Caco-2 (cell line): ENCODE data around the gene GPRIN1. TPM values are rescaled to one million over a fixed set of nuclear protein-coding genes. Genes with fewer than 3 reads are reported as not detected.

Experiments
- BruUV-seq: library from RNA; stranded (reverse); fragments of 400-500 nt; replicated peaks from 2 replicates; lab custom pipeline; 2021; lab: Mats Ljungman, UMichigan
- CTCF ChIA-PET: fragments of 300-600 bp; sonication (Branson Sonifier 250); formaldehyde crosslinking; loops from one replicate; lab custom pipeline; 2022; ENCODE audit warnings: antibody characterized with exemption; lab: Charles Lee
- POLR2A ChIA-PET: fragments of 300-600 bp; sonication (Branson Sonifier 250); formaldehyde crosslinking; loops from one replicate; lab custom pipeline; 2022; ENCODE audit warnings: antibody characterized with exemption; lab: Charles Lee
- DNase-seq, 2 experiments: peaks; one replicate each; pipeline versions ENCODE4 v3.0.0 to v3.0.0-alpha.2; 2020 to 2022
- H3K27me3 ChIP-seq: replicated peaks from 2 replicates; pipeline ENCODE4 v1.6.0; 2011; ENCODE audit warnings: low read length; ENCODE audit not compliant: control insufficient read depth, insufficient read depth
- H3K36me3 ChIP-seq: 2 replicates; pipeline ENCODE4 v1.5.1; 2011; ENCODE audit warnings: low read length; ENCODE audit not compliant: control insufficient read depth, insufficient read depth
- H3K4me1 ChIP-seq: fragments of 250-450 bp; sonication (Bioruptor Pico); 2 replicates; pipeline ENCODE4 v1.5.1; 2020; ENCODE audit warnings: mild to moderate bottlenecking
- H3K4me3 ChIP-seq: 2 replicates; pipeline ENCODE4 v1.5.1; 2011; ENCODE audit warnings: low read depth, mild to moderate bottlenecking, control low read depth, low read length
- H3K9me3 ChIP-seq: fragments of 250-450 bp; sonication (Bioruptor Pico); 2 replicates; pipeline ENCODE4 v1.5.1; 2020; ENCODE audit warnings: mild to moderate bottlenecking, moderate library complexity
- H3K27ac Mint-ChIP-seq: one replicate; pipeline ENCODE4 v1.8.0; 2022; ENCODE audit warnings: mixed read lengths; ENCODE audit not compliant: unreplicated experiment
- H3K27me3 Mint-ChIP-seq: one replicate; pipeline ENCODE4 v1.8.0; 2022; ENCODE audit warnings: mixed read lengths; ENCODE audit not compliant: insufficient read depth, unreplicated experiment
- H3K36me3 Mint-ChIP-seq: one replicate; pipeline ENCODE4 v1.8.0; 2022; ENCODE audit warnings: mild to moderate bottlenecking, mixed read lengths; ENCODE audit not compliant: insufficient read depth, unreplicated experiment
- H3K4me1 Mint-ChIP-seq: one replicate; pipeline ENCODE4 v1.8.0; 2022; ENCODE audit warnings: low read depth, mixed read lengths; ENCODE audit not compliant: unreplicated experiment
- H3K4me3 Mint-ChIP-seq: one replicate; pipeline ENCODE4 v1.8.0; 2022; ENCODE audit warnings: mild to moderate bottlenecking, moderate library complexity, mixed read lengths; ENCODE audit not compliant: unreplicated experiment
- H3K9me3 Mint-ChIP-seq: one replicate; pipeline ENCODE4 v1.8.0; 2022; ENCODE audit warnings: mixed read lengths; ENCODE audit not compliant: unreplicated experiment
- intact Hi-C: fragments of 100-400 bp; cut with micrococcal nuclease; formaldehyde crosslinking; loops from one replicate; pipeline ENCODE4 v1.10.0; 2022; ENCODE audit not compliant: unreplicated experiment
- total RNA-seq: library from RNA; stranded (reverse); gene quantifications from 2 replicates; pipeline ENCODE4 v1.2.3, GENCODE V29; 2022
- TF ChIP-seq, protein P1 (sequence below), 2 experiments: fragments of 200-600 bp in 1 of 2; IDR thresholded peaks; 1 replicate in 1 of 2; 2 replicates in 1 of 2; pipeline versions ENCODE4 v1.5.1 to v1.8.0; 2011 to 2022; ENCODE audit warnings: antibody characterized with exemption in 1 of 2, control low read depth in 1 of 2, inconsistent platforms in 1 of 2, low read depth in 1 of 2, low read length in 1 of 2, mild to moderate bottlenecking in 1 of 2, moderate library complexity in 1 of 2; ENCODE audit not compliant: insufficient read depth in 1 of 2, severe bottlenecking in 1 of 2, unreplicated experiment in 1 of 2

The GPRIN1 gene
- total RNA-seq, 1 experiment from 2014 or later = 3.9 TPM

- Mint-ChIP-seq H3K27ac (no peak overlapping the region), H3K9me3 (no peaks in the 10 kb centered on the region), H3K36me3 (no peaks in the 10 kb centered on the region), H3K4me1 (no peaks in the 10 kb centered on the region), H3K27me3 (peaks cover 31% of the 10 kb centered on the region), H3K4me3 (no peak overlapping the region)
- CTCF ChIA-PET = interaction anchor here (0.7 kb wide), 1 partner anchor 45 kb away, joined by 5 read pairs; no protein-coding TSS in a partner anchor
- TF ChIP-seq, protein P1, sequence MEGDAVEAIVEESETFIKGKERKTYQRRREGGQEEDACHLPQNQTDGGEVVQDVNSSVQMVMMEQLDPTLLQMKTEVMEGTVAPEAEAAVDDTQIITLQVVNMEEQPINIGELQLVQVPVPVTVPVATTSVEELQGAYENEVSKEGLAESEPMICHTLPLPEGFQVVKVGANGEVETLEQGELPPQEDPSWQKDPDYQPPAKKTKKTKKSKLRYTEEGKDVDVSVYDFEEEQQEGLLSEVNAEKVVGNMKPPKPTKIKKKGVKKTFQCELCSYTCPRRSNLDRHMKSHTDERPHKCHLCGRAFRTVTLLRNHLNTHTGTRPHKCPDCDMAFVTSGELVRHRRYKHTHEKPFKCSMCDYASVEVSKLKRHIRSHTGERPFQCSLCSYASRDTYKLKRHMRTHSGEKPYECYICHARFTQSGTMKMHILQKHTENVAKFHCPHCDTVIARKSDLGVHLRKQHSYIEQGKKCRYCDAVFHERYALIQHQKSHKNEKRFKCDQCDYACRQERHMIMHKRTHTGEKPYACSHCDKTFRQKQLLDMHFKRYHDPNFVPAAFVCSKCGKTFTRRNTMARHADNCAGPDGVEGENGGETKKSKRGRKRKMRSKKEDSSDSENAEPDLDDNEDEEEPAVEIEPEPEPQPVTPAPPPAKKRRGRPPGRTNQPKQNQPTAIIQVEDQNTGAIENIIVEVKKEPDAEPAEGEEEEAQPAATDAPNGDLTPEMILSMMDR (IDR thresholded peaks at IDR 0.05; ENCODE audit: insufficient read depth in 1 of 2, low read depth in 1 of 2, low read length in 1 of 2, severe bottlenecking in 1 of 2, unreplicated experiment in 1 of 2) = no peak
- no peaks in the 10 kb centered on the region for H3K9me3 ChIP-seq
- peaks cover 6% of the 10 kb centered on the region for H3K27me3 ChIP-seq
- intact Hi-C loops = loop anchor here (1.0 kb wide), 1 partner anchor 44 kb away; no protein-coding TSS in a partner anchor
- no peaks in the 10 kb centered on the region for H3K36me3 ChIP-seq
- no peak for DNase-seq
- POLR2A ChIA-PET = no interaction called here
- H3K4me1 ChIP-seq = peaks cover 6% of the 10 kb centered on the region; the same call in 1 of the 2 replicates
- no peak overlapping the region for H3K4me3 ChIP-seq
- BruUV-seq = no TSS peak
These were observed 8.8 kb upstream of the GPRIN1 start for GRCh38 chr5:176618783-176619182.

GRCh38 chr5:176616511-176616910 is 6.6 kb upstream of the GPRIN1 start:
- ChIA-PET POLR2A (no interaction called here), CTCF (interaction anchor here (0.6 to 0.7 kb wide), 2 partner anchors 43 to 889 kb away, joined by 5 to 6 read pairs; no protein-coding TSS in a partner anchor)
- no peak overlapping the region for H3K4me3 Mint-ChIP-seq
- H3K36me3 Mint-ChIP-seq = no peaks in the 10 kb centered on the region
- H3K4me1 Mint-ChIP-seq = no peaks in the 10 kb centered on the region
- DNase-seq = no peak
- BruUV-seq = no TSS peak
- H3K27me3 ChIP-seq = peaks cover 6% of the 10 kb centered on the region
- peaks cover 34% of the 10 kb centered on the region for H3K27me3 Mint-ChIP-seq
- H3K36me3 ChIP-seq = no peaks in the 10 kb centered on the region
- intact Hi-C loops = no loop called here
- H3K4me1 ChIP-seq = peaks cover 6% of the 10 kb centered on the region; the same call in 1 of the 2 replicates
- no peak overlapping the region for H3K27ac Mint-ChIP-seq
- no peaks in the 10 kb centered on the region for H3K9me3 ChIP-seq
- TF ChIP-seq, protein P1 (IDR thresholded peaks at IDR 0.05; ENCODE audit: insufficient read depth in 1 of 2, low read depth in 1 of 2, low read length in 1 of 2, severe bottlenecking in 1 of 2, unreplicated experiment in 1 of 2) = no peak
- H3K9me3 Mint-ChIP-seq = no peaks in the 10 kb centered on the region
- H3K4me3 ChIP-seq = no peak overlapping the region

DNA sequence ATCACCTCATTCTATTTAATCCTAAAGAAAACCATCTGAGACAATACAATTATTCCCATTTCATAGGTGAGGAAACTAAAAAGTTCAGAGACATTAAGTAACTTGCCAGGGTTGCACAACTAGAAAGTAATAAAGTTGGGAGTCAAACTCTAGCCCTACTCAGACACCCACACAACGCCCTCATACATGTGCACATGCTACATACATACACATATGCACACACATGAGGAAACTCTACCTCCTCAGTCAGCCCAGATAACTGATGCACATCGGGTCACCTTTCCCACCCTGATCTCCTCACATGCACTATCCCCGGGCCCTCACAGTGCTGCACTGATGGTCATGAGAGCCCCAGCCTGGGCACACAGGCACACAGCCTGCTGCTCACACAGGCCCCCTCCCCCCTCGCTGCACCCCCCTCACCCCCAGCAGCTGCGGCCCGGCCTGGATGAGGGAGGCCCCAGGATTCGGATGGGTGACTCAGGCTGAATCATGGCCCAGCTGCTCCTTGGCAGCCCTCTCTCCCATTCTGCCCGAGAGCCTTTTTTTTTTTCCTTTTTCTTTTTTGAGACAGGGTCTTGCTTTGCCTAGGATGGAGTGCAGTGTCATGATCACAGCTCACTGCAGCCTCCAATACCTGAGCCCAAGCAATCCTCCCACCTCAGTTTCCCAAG is 5.0 kb upstream of the GPRIN1 start:
- no peaks in the 10 kb centered on the region for H3K4me1 Mint-ChIP-seq
- no peak overlapping the region for H3K4me3 ChIP-seq
- no peak for DNase-seq
- CTCF ChIA-PET = no interaction called here
- POLR2A ChIA-PET = no interaction called here
- intact Hi-C loops = no loop called here
- H3K27ac Mint-ChIP-seq = no peak overlapping the region
- peaks cover 4% of the 10 kb centered on the region; the same call in 1 of the 2 replicates for H3K4me1 ChIP-seq
- H3K36me3 Mint-ChIP-seq = no peaks in the 10 kb centered on the region
- no peaks in the 10 kb centered on the region; the same call in none of the 2 replicates for H3K27me3 ChIP-seq
- no peaks in the 10 kb centered on the region for H3K36me3 ChIP-seq
- H3K9me3 Mint-ChIP-seq = no peaks in the 10 kb centered on the region
- BruUV-seq = no TSS peak
- TF ChIP-seq, protein P1 (IDR thresholded peaks at IDR 0.05; ENCODE audit: insufficient read depth in 1 of 2, low read depth in 1 of 2, low read length in 1 of 2, severe bottlenecking in 1 of 2, unreplicated experiment in 1 of 2) = no peak
- peaks cover 28% of the 10 kb centered on the region for H3K27me3 Mint-ChIP-seq
- no peak overlapping the region for H3K4me3 Mint-ChIP-seq
- H3K9me3 ChIP-seq = no peaks in the 10 kb centered on the region
